Measurements from ENCODE around the gene ESPL1. TPM values are rescaled to one million over a fixed set of nuclear protein-coding genes. Genes with fewer than 3 reads are reported as not detected.

ESPL1 gene
- polyA plus RNA-seq, 1 donor (not counting 4 experiments of a cell fraction or from before 2014, with no cell fraction given), result 3.7 TPM

- Histone ChIP-seq H3K9me1 (ENCODE audit: control insufficient read depth, extremely low read depth, insufficient read depth, low read length) (no peaks in the 10 kb centered on the region), H3K4me1 (ENCODE audit: control insufficient read depth, extremely low read depth, insufficient read depth, low read length) (no peaks in the 10 kb centered on the region), H3K27me3 (ENCODE audit: control insufficient read depth, extremely low read depth, insufficient read depth, low read length) (peaks cover 38% of the 10 kb centered on the region), H2AFZ (ENCODE audit: control insufficient read depth, low read length) (no peak within 1 kb of the TSS), H3K4me3 (ENCODE audit: control insufficient read depth in 2 of 3, extremely low read depth in 1 of 3, insufficient read depth in 2 of 3, low read depth in 1 of 3, low read length in 3 of 3) (no peak within 1 kb of the TSS), H3K9ac (ENCODE audit: control insufficient read depth, extremely low read depth, insufficient read depth, low read length) (no peak within 1 kb of the TSS), H3K27ac (ENCODE audit: control insufficient read depth, insufficient read depth, low read length) (no peak within 1 kb of the TSS), H3K36me3 (ENCODE audit: control insufficient read depth in 2 of 2, extremely low read depth in 1 of 2, insufficient read depth in 2 of 2, low read length in 2 of 2) (no peaks in the 10 kb centered on the region), H3K79me2 (ENCODE audit: control insufficient read depth, insufficient read depth, low read length) (no peaks in the 10 kb centered on the region), H4K20me1 (ENCODE audit: control insufficient read depth, extremely low read depth, insufficient read depth, low read length) (no peaks in the 10 kb centered on the region), H3K9me3 (ENCODE audit: control insufficient read depth, low read depth, low read length) (no peaks in the 10 kb centered on the region), H3K4me2 (ENCODE audit: control insufficient read depth, extremely low read depth, insufficient read depth, low read depth, low read length) (no peak within 1 kb of the TSS)
- dilution Hi-C loops (cut with MboI; ENCODE audit: extremely low pct_ligation_motif_present, low sequenced_read_pairs), result no loop called here
- FAIRE-seq (no peak), DNase-seq (ENCODE audit: low read depth, low spot score) (no peak)
- TF ChIP-seq CTCF (optimal IDR thresholded peaks at IDR 0.05 in 1 of 3, IDR thresholded peaks at IDR 0.05 in 1 of 3, conservative IDR thresholded peaks at IDR 0.05 in 1 of 3; ENCODE audit: extremely low read depth in 1 of 3, insufficient read depth in 2 of 3, low read length in 3 of 3), result no peak
- peak; percentile 28 for TF ChIP-seq EZH2 (IDR thresholded peaks at IDR 0.05; ENCODE audit: low read length)
Measured at GRCh38 chr12:53336181-53336681, 68.1 kb downstream of the ESPL1 start, which contains the start of gene SP7. SP7 (minus strand) TSS chr12:53336354; CDS start chr12:53335646, 708 bp downstream.

DNA sequence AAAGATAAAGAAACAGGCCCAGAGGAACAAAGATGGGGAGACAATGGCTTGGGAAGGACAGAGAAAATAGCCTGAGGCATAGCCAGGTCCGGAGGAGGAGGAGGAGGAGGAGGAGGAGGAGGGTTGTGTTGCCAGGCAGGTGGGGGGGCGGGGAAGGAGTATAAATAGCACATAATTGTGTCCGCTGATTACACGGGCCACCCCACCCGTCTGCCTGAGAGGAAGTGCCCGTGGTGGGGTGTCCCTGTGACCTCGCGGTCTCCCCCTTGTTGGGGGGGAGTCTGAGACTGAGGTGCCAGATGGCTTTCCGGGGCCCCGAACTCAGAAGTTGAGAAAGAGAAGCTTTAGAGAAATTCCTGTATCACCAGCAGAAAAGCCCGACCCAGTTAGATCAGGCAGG, 69.9 kb downstream of the ESPL1 start:
- Histone ChIP-seq H2AFZ (ENCODE audit: control insufficient read depth, low read length) (no peak overlapping the region), H3K27ac (ENCODE audit: control insufficient read depth, insufficient read depth, low read length) (no peak overlapping the region), H3K79me2 (ENCODE audit: control insufficient read depth, insufficient read depth, low read length) (no peaks in the 10 kb centered on the region), H4K20me1 (ENCODE audit: control insufficient read depth, extremely low read depth, insufficient read depth, low read length) (no peaks in the 10 kb centered on the region), H3K27me3 (ENCODE audit: control insufficient read depth, extremely low read depth, insufficient read depth, low read length) (peaks cover 38% of the 10 kb centered on the region), H3K9ac (ENCODE audit: control insufficient read depth, extremely low read depth, insufficient read depth, low read length) (no peak overlapping the region), H3K4me1 (ENCODE audit: control insufficient read depth, extremely low read depth, insufficient read depth, low read length) (no peaks in the 10 kb centered on the region), H3K9me1 (ENCODE audit: control insufficient read depth, extremely low read depth, insufficient read depth, low read length) (no peaks in the 10 kb centered on the region), H3K36me3 (ENCODE audit: control insufficient read depth in 2 of 2, extremely low read depth in 1 of 2, insufficient read depth in 2 of 2, low read length in 2 of 2) (no peaks in the 10 kb centered on the region), H3K9me3 (ENCODE audit: control insufficient read depth, low read depth, low read length) (no peaks in the 10 kb centered on the region), H3K4me2 (ENCODE audit: control insufficient read depth, extremely low read depth, insufficient read depth, low read depth, low read length) (no peak overlapping the region), H3K4me3 (ENCODE audit: control insufficient read depth in 2 of 3, extremely low read depth in 1 of 3, insufficient read depth in 2 of 3, low read depth in 1 of 3, low read length in 3 of 3) (no peak overlapping the region)
- dilution Hi-C loops (cut with MboI; ENCODE audit: extremely low pct_ligation_motif_present, low sequenced_read_pairs), result no loop called here
- no peak for DNase-seq (ENCODE audit: low read depth, low spot score)
- FAIRE-seq, result no peak
- TF ChIP-seq EZH2 (IDR thresholded peaks at IDR 0.05; ENCODE audit: low read length) (no peak), CTCF (optimal IDR thresholded peaks at IDR 0.05 in 1 of 3, IDR thresholded peaks at IDR 0.05 in 1 of 3, conservative IDR thresholded peaks at IDR 0.05 in 1 of 3; ENCODE audit: extremely low read depth in 1 of 3, insufficient read depth in 2 of 3, low read length in 3 of 3) (no peak)
